CD4-positive, alpha-beta memory T cell (primary cell): ENCODE data around the gene PLD1. TPM values are rescaled to one million over a fixed set of nuclear protein-coding genes. Genes with fewer than 3 reads are reported as not detected.
A peak's percentile ranks its signal among the peaks of the same experiment; 100 is the strongest.

Experiments used
- CTCF ChIA-PET: fragments of 350-600 bp; sonication (Branson Sonifier 250); formaldehyde crosslinking; loops from one replicate; lab custom pipeline; 2021; ENCODE audit warnings: inconsistent platforms; ENCODE audit not compliant: partially characterized antibody; lab: Charles Lee
- POLR2A ChIA-PET: fragments of 350-600 bp; sonication (Branson Sonifier 250); formaldehyde crosslinking; loops from one replicate; lab custom pipeline; 2021; ENCODE audit not compliant: partially characterized antibody; lab: Charles Lee
- DNase-seq, 5 donors: peaks; one replicate each; pipeline versions ENCODE4 v3.0.0 to v3.0.0-alpha.2; 2020 to 2022; ENCODE audit warnings: mixed read lengths in 1 of 5
- H3K27ac ChIP-seq: one replicate; pipeline ENCODE4 v1.7.0; 2013; ENCODE audit warnings: low read depth, low read length
- H3K27me3 ChIP-seq: 2 replicates; pipeline ENCODE4 v1.7.0; 2013; ENCODE audit warnings: mild to moderate bottlenecking, low read length, moderate library complexity; ENCODE audit not compliant: insufficient read depth
- H3K36me3 ChIP-seq: 2 replicates; pipeline ENCODE4 v1.7.0; 2013; ENCODE audit warnings: mild to moderate bottlenecking, low read length, moderate library complexity; ENCODE audit not compliant: insufficient read depth
- H3K4me1 ChIP-seq: 2 replicates; pipeline ENCODE4 v1.7.0; 2013; ENCODE audit warnings: mild to moderate bottlenecking, low read length, moderate library complexity; ENCODE audit not compliant: insufficient read depth
- H3K4me3 ChIP-seq, 2 donors: one replicate each; pipeline ENCODE4 v1.7.0; 2013; ENCODE audit warnings: low read length in 2 of 2, mild to moderate bottlenecking in 1 of 2
- H3K9me3 ChIP-seq, 2 donors: one replicate each; pipeline ENCODE4 v1.7.0; 2013; ENCODE audit warnings: low read length in 2 of 2, control low read depth in 1 of 2; ENCODE audit not compliant: control insufficient read depth in 1 of 2
- H3K27ac Mint-ChIP-seq, 7 donors: one replicate each; pipeline ENCODE4 v1.8.0; 2020 to 2021; ENCODE audit warnings: mixed read lengths in 7 of 7, mild to moderate bottlenecking in 6 of 7, inconsistent platforms in 3 of 7, moderate library complexity in 3 of 7
- H3K27me3 Mint-ChIP-seq, 2 donors: one replicate each; pipeline ENCODE4 v1.8.0; 2020 to 2021; ENCODE audit warnings: mixed read lengths in 2 of 2
- H3K36me3 Mint-ChIP-seq, 2 donors: one replicate each; pipeline ENCODE4 v1.8.0; 2020 to 2021; ENCODE audit warnings: mixed read lengths in 2 of 2, inconsistent platforms in 1 of 2, mild to moderate bottlenecking in 1 of 2
- H3K4me1 Mint-ChIP-seq, 4 donors: one replicate each; pipeline ENCODE4 v1.8.0; 2020 to 2021; ENCODE audit warnings: mixed read lengths in 4 of 4, mild to moderate bottlenecking in 1 of 4
- H3K4me3 Mint-ChIP-seq, 8 donors: one replicate each; pipeline ENCODE4 v1.8.0; 2020 to 2021; ENCODE audit warnings: mixed read lengths in 8 of 8, mild to moderate bottlenecking in 7 of 8, moderate library complexity in 6 of 8, inconsistent platforms in 3 of 8
- H3K9me3 Mint-ChIP-seq, 8 donors: one replicate each; pipeline ENCODE4 v1.8.0; 2020 to 2021; ENCODE audit warnings: mixed read lengths in 8 of 8, mild to moderate bottlenecking in 5 of 8, inconsistent platforms in 3 of 8, moderate library complexity in 1 of 8
- intact Hi-C: fragments of 100-400 bp; cut with micrococcal nuclease; formaldehyde crosslinking; loops from one replicate; pipeline ENCODE4 v1.15.1; 2023
- polyA plus RNA-seq, 2 donors: library from polyadenylated mRNA; unstranded; fragments of 300-500 nt; fragmentation: Illumina TruSeq; gene quantifications; one replicate each; pipeline ENCODE4 v1.2.3, GENCODE V29; 2021
- total RNA-seq, 2 experiments: library from RNA; stranded (reverse); gene quantifications; one replicate each; pipeline ENCODE4 v1.2.3, GENCODE V29; 2021

The PLD1 gene
- total and polyA plus RNA-seq, 4 experiments from 2014 or later, result 1.2 to 2.0 (median 1.3) TPM; not detected in 1

DNA sequence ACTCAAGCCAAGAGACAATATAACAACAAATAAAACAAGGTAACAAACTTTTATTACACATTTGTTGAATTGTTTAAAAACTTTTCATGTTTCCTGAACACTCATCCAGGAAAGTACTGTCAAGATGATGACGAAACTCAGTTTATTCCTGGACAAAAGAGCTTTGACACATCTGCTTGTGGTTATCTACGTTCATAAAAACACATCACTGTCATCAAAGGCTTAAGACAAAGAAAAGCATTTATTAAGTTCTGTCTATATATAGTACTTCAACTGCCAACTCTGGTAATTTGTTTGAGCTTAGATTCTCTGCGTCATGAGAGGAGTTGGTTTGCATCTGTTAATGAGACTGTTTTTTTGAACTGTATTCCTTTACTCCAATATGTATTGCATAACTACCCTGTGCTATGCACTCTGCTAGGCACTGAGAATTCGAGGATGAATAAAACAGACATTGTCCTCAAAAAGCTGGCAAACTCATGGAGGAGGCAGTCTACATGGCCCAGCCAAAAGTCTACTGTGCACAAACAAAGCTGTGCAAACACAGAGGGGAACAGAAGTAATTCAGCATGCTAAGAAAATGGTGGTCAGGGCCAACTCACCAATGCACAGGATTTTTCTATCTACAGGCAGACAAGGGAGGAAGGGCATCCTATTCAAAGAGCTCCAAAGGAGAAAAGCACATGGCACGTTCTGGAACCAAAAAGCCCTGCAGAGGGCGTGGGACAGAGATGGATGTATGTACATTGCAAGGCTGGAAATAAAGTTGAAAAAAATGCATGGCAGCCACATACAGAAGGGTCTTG is 21.5 kb downstream of the PLD1 start:
- H3K27me3 ChIP-seq, result no peaks in the 10 kb centered on the region
- Mint-ChIP-seq H3K36me3 (peaks cover 0 to 5% of the 10 kb centered on the region in 2 donors), H3K9me3 (peaks cover 0 to 4% (median 0%) of the 10 kb centered on the region in 8 donors), H3K27me3 (peaks cover 7 to 12% of the 10 kb centered on the region in 2 donors), H3K4me1 (peaks cover 0 to 2% (median under 1%) of the 10 kb centered on the region in 4 donors), H3K4me3 (peak overlapping the region in 1 of 8 donors; percentile 59), H3K27ac (no peak overlapping the region)
- no peak overlapping the region for H3K27ac ChIP-seq
- no peaks in the 10 kb centered on the region for H3K36me3 ChIP-seq
- intact Hi-C loops, result no loop called here
- H3K4me3 ChIP-seq, result no peak overlapping the region
- no peak for DNase-seq
- POLR2A ChIA-PET, result no interaction called here
- CTCF ChIA-PET, result interaction anchor here (0.6 to 1.7 kb wide), 2 partner anchors 18 to 527 kb away, joined by 3 to 5 read pairs; no protein-coding TSS in a partner anchor
- no peaks in the 10 kb centered on the region for H3K4me1 ChIP-seq
- H3K9me3 ChIP-seq, result no peaks in the 10 kb centered on the region

DNA sequence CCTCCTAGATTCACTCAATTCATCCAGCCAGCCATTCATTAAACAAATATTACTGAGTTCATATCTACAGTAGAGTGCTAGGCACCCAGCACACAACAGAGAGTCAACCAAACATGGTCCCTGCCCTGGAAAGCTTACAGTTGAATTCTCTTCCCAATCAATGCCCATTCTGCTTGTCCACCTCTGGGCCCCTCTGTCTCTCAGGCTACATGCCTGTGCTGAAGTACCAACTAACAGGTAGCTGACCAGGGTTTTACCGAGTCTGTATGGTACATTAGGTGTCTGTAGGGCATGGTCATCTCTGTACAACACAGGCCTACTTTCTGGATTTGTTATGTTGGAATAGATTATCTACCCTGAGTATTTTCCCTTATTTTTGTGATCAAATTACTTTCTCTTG is 23.3 kb downstream of the PLD1 start:
- Histone ChIP-seq H3K27me3 (no peaks in the 10 kb centered on the region), H3K4me3 (no peak overlapping the region), H3K36me3 (no peaks in the 10 kb centered on the region), H3K4me1 (no peaks in the 10 kb centered on the region), H3K27ac (no peak overlapping the region), H3K9me3 (no peaks in the 10 kb centered on the region)
- Mint-ChIP-seq H3K27me3 (peaks cover 7 to 9% of the 10 kb centered on the region in 2 donors), H3K27ac (no peak overlapping the region), H3K4me3 (no peak overlapping the region), H3K4me1 (peaks cover 0 to 1% (median under 1%) of the 10 kb centered on the region in 4 donors), H3K9me3 (peaks cover 0 to 4% (median 0%) of the 10 kb centered on the region in 8 donors), H3K36me3 (peaks cover 0 to 5% of the 10 kb centered on the region in 2 donors)
- ChIA-PET POLR2A (no interaction called here), CTCF (no interaction called here)
- intact Hi-C loops, result no loop called here
- no peak for DNase-seq

DNA sequence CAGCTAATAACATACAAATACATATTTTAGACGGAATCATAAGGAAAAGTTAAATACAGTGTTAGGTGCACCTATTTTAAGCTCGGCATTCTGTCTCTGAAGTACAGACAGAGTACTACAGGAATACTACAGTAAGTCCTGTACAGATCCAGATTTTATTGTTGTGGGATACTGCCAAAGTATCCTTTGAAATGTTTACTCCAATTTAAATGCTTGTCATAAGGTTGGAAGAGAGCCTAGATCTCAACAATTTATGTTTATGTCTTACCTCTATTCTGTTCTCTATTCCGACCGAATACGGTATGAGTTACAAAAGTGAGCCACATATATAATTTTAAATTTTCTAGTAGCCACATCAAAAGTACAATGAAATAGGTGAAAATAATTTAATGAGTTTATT is 25.3 kb downstream of the PLD1 start:
- DNase-seq, result no peak
- Mint-ChIP-seq H3K27me3 (peaks cover 8 to 9% of the 10 kb centered on the region in 2 donors), H3K27ac (no peak overlapping the region), H3K36me3 (peaks cover 0 to 5% of the 10 kb centered on the region in 2 donors), H3K4me3 (no peak overlapping the region), H3K9me3 (peaks cover 0 to 4% (median 0%) of the 10 kb centered on the region in 8 donors), H3K4me1 (peaks cover 0 to 1% (median 0%) of the 10 kb centered on the region in 4 donors)
- CTCF ChIA-PET, result interaction anchor here (0.8 to 1.5 kb wide), 3 partner anchors 9 to 556 kb away, joined by 3 to 5 read pairs (median 5); no protein-coding TSS in a partner anchor
- Histone ChIP-seq H3K27me3 (no peaks in the 10 kb centered on the region), H3K4me3 (no peak overlapping the region), H3K9me3 (no peaks in the 10 kb centered on the region), H3K36me3 (no peaks in the 10 kb centered on the region), H3K4me1 (no peaks in the 10 kb centered on the region), H3K27ac (no peak overlapping the region)
- intact Hi-C loops, result no loop called here
- POLR2A ChIA-PET, result no interaction called here

DNA sequence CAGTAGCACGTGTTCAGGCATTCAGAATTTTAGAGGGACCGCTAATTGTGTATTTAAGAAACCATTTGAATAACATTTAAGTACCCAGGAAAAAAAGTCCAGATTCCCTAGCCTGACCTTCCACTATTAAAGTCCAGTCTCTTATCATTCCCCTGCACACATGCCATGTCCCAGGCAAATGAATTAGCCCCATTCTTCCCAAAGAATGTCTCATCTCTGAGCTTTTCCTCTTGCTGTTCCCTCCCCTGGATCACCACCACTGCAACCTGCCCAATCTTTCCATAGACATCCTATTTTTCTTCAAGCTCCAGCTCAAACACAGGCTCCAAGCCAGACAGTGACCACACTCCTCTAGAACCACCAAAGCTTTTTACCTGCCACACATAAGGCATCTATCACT is 25.9 kb downstream of the PLD1 start:
- no peak overlapping the region for H3K27ac Mint-ChIP-seq
- Histone ChIP-seq H3K4me1 (no peaks in the 10 kb centered on the region), H3K36me3 (no peaks in the 10 kb centered on the region), H3K9me3 (no peaks in the 10 kb centered on the region), H3K4me3 (no peak overlapping the region), H3K27me3 (no peaks in the 10 kb centered on the region), H3K27ac (no peak overlapping the region)
- peaks cover 0 to 4% (median 0%) of the 10 kb centered on the region in 8 donors for H3K9me3 Mint-ChIP-seq
- H3K36me3 Mint-ChIP-seq, result peaks cover 0 to 5% of the 10 kb centered on the region in 2 donors
- ChIA-PET CTCF (interaction anchor here (0.8 to 1.5 kb wide), 3 partner anchors 9 to 557 kb away, joined by 3 to 5 read pairs (median 5); no protein-coding TSS in a partner anchor), POLR2A (no interaction called here)
- no peak overlapping the region for H3K4me3 Mint-ChIP-seq
- no peak for DNase-seq
- peaks cover 8 to 9% of the 10 kb centered on the region in 2 donors for H3K27me3 Mint-ChIP-seq
- H3K4me1 Mint-ChIP-seq, result peaks cover 0 to 1% (median 0%) of the 10 kb centered on the region in 4 donors
- intact Hi-C loops, result no loop called here

DNA sequence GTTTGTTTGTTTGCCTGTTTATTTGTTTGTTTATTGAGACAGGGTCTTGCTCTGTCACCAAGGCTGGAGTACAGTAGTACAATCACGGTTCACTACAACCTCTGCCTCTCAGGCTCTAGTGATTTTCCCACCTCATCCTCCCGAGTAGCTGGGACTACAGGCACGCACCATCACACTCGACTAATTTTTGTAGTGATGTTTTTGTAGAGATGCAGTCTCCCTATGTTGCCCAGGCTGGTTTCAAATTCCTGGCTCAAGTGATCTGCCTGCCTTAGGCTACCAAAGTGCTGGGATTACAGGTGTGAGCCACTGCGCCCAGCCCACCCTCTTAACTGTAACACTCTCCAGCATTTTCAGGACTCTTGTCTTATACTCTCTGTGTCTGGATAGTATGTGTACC is 26.7 kb downstream of the PLD1 start:
- peaks cover 4 to 5% of the 10 kb centered on the region in 2 donors for H3K27me3 Mint-ChIP-seq
- H3K4me1 ChIP-seq, result no peaks in the 10 kb centered on the region
- H3K4me3 ChIP-seq, result no peak overlapping the region
- H3K9me3 Mint-ChIP-seq, result no peaks in the 10 kb centered on the region
- no peaks in the 10 kb centered on the region for H3K9me3 ChIP-seq
- H3K27ac Mint-ChIP-seq, result no peak overlapping the region
- DNase-seq, result no peak
- H3K4me3 Mint-ChIP-seq, result no peak overlapping the region
- H3K27me3 ChIP-seq, result no peaks in the 10 kb centered on the region
- H3K27ac ChIP-seq, result no peak overlapping the region
- intact Hi-C loops, result no loop called here
- no peaks in the 10 kb centered on the region for H3K36me3 ChIP-seq
- ChIA-PET CTCF (no interaction called here), POLR2A (no interaction called here)
- no peaks in the 10 kb centered on the region for H3K4me1 Mint-ChIP-seq
- no peaks in the 10 kb centered on the region for H3K36me3 Mint-ChIP-seq

DNA sequence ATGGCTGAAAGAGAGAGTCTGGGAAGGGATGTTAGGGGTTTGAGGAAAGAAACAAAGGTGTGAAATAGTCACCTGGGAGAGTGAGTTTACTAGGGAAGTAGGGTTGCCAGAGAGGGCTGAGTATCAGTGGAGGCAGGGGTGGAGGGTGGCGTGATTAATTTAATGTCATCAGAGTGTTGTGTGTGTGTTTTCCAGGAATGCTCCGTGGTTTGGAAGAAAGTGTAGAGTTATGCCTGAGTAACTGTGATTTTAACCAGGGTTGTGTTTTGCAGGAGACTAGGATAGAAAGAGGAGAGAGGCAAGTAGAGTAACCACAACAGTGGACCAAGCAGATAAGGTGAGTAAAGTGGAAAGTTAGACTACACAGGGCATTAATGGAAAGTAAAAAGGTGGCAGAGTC is 27.2 kb downstream of the PLD1 start:
- Histone ChIP-seq H3K4me1 (no peaks in the 10 kb centered on the region), H3K27ac (no peak overlapping the region), H3K27me3 (no peaks in the 10 kb centered on the region), H3K36me3 (no peaks in the 10 kb centered on the region), H3K9me3 (no peaks in the 10 kb centered on the region), H3K4me3 (no peak overlapping the region)
- intact Hi-C loops, result no loop called here
- ChIA-PET POLR2A (no interaction called here), CTCF (no interaction called here)
- DNase-seq, result no peak
- Mint-ChIP-seq H3K27me3 (peaks cover 4 to 5% of the 10 kb centered on the region in 2 donors), H3K9me3 (no peaks in the 10 kb centered on the region), H3K4me1 (no peaks in the 10 kb centered on the region), H3K36me3 (no peaks in the 10 kb centered on the region), H3K27ac (no peak overlapping the region), H3K4me3 (no peak overlapping the region)

DNA sequence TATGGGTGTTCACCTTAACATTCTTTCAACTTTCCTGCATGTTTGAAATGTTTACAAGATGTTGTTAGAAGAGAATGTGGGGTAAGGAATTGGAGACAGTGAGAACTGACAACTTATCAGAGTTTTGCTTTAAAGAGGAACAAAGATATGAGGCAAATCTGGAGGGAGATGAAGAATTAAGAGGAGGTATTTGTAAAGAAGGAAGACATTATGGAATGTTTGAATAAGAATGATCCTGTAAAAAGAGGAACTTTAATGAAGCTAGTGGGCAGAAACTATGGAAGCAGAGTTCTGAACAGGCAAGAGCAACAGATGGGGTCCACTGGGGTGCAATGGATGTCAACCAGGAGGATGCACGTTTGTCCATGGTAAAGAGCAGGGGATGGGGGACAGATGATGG is 27.7 kb downstream of the PLD1 start:
- Histone ChIP-seq H3K27me3 (no peaks in the 10 kb centered on the region), H3K4me1 (no peaks in the 10 kb centered on the region), H3K9me3 (no peaks in the 10 kb centered on the region), H3K27ac (no peak overlapping the region), H3K36me3 (no peaks in the 10 kb centered on the region), H3K4me3 (no peak overlapping the region)
- Mint-ChIP-seq H3K4me3 (no peak overlapping the region), H3K4me1 (no peaks in the 10 kb centered on the region), H3K27ac (no peak overlapping the region), H3K27me3 (peaks cover 4 to 5% of the 10 kb centered on the region in 2 donors), H3K36me3 (no peaks in the 10 kb centered on the region), H3K9me3 (no peaks in the 10 kb centered on the region)
- DNase-seq, result no peak
- ChIA-PET POLR2A (no interaction called here), CTCF (no interaction called here)
- intact Hi-C loops, result no loop called here
